RPMI8226 (cell line): ENCODE measurements around the gene MIF.
"Not testable (repeated sequence)": the region's sequence is repeated elsewhere in the genome, so short reads cannot be mapped to it uniquely, and the experiment has no call there.

Source experiments
- DNase-seq: peaks from one replicate; pipeline ENCODE4 v3.0.0-alpha.2; 2015

Gene MIF

DNA sequence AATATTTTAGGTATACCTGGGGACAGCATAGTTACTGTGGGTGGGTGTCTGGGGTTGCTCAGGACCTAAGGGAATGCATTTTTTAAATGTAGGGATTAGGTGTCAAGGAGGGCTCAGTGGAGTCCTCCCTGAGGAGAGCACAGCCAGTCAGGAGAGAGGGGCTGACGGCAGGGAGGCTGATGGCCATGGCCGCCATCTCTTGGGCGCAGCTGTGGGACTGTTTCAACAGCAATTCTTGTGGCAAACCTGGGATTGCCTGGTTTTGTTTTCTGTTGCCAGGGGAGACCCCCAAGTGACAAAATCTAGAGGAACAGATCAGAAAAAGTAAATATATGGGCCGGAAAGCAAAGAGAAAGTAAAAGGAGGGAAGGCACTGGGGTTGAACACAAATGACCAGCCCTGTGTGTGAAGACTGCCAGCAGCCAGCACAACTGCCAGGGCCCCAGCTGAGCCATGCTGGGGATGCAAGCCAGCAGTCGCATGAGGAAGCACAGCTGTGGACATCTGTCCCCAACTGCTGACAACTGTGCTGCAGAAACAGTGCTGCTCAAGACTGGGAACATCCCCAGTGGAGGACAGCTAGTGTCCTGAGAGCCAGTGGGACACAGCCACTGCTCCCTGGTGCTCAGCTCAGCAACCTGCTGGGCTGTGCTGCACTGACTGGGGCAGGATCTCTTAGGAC, 10.5 kb downstream of the MIF start:
- DNase-seq, result no peak

DNA sequence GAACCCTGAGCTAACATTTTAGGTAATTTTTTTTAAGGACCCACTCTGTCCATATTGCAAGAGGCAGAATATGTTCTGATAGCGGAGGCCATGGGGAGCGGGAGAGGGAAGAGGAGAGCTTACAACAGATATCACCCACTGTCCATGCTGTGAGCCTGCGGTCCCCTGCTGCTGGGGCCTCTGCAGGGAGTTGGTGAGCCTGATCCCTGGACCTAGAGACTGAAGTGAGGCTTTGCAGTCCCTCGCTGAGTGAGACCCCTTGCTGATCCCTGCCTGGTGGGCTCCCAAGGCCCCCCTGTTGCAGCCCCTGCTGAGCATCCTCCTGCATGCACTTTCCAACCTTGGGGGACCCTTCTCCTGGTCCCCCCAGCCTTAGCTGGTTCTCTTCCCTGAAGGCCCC, 12.5 kb downstream of the MIF start:
- DNase-seq, result no peak

DNA sequence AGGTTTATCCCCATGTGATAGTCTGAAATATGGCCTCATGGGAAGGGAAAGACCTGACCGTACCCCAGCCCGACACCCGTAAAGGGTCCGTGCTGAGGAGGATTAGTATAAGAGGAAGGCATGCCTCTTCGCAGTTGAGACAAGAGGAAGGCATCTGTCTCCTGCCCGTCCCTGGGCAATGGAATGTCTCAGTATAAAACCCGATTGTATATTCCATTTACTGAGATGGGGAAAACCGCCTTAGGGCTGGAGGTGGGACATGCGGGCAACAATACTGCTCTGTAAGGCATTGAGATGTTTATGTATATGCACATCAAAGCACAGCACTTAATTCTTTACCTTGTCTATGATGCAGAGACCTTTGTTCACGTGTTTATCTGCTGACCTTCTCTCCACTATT, 13.2 kb downstream of the MIF start:
- DNase-seq, result not testable (repeated sequence)

DNA sequence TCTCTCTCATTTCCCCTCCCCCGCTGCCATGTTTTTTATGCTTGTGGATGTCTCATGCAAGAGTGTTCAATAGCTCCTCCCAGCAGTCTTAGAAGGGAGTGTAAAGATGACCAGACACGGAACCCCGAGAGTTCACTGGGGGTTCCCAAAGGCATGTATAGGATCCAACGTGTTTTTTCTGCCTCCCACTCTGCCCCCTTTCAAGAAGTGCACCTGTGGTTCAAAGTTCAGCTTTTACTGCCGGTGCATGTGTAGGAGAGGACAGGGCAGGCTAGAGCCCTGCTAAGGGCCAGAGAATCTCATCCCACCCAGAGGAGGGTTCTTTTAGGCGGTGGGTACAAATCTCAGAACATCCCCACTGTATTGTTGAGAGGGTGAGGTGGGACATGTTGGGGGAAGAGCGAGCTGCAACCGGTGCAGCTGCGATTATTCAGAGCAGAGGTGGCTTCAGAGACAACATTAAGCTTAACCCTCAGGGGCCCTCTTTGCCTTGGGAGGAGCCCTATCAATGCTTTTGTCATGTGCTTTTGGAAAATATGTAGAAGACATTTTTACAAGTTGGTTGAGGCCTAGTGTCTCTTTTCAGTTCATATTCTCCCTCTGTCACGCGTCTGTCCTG, 14.5 kb downstream of the MIF start:
- DNase-seq, result no peak

DNA sequence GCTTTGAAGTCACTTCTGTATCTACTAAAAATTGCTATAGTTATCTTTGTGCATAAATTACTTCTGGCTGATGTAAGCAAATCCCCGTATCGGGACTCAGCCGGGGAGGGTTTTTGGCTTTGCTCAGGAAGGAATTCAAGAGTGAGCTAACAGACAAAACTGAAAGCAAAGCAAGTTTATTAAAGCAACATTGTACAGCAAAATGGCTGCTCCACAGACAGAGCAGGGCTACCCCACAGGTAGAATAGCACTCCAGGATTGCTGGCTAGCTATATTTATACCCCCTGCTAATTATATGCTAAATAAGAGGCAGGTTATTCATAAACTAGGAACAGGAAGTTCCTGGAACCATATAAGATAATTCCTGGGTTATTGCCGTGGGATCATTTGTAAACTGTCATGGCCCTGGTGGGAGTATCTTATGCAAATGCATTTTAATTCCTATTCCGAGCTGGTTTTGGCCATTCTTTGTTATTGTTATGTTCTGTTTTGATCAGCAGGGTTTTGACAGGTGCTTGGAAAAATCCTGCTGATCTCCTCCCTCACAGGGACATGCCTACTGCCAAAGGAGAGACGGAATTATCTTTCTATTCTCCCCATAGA, 15.2 kb downstream of the MIF start:
- no peak for DNase-seq

DNA sequence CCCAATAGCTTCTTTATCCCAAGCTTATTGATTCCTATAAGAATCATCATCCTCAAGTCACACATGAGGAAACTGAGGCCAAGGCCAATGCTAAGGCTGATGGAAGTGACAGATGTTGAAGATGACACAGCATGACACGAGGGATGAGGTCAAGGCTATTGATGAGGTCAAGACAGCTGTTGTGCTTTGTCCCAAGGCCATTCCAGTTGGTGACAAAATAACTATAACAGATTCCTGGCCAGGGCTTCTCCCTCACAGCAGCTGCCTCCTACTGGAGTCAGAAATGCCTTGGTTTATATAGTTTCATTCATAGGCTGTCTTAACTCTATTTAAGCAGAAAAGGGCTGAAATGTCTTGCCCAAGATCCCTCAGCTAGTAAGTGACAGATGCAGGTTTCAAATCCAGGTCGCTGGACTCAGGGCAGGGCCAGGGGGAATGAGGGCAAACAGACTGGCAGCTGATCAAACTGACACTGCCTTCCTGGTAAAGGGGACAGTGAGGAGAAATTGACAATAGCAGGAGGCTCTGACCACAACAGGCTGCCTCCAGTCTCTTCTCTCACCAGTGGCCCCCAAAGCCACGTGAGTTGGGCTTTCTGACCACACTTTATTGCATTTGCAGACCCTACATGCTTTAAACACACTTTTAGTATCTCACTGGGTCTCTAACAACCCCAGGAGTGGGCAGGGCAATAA, 16.5 kb downstream of the MIF start:
- no peak for DNase-seq

DNA sequence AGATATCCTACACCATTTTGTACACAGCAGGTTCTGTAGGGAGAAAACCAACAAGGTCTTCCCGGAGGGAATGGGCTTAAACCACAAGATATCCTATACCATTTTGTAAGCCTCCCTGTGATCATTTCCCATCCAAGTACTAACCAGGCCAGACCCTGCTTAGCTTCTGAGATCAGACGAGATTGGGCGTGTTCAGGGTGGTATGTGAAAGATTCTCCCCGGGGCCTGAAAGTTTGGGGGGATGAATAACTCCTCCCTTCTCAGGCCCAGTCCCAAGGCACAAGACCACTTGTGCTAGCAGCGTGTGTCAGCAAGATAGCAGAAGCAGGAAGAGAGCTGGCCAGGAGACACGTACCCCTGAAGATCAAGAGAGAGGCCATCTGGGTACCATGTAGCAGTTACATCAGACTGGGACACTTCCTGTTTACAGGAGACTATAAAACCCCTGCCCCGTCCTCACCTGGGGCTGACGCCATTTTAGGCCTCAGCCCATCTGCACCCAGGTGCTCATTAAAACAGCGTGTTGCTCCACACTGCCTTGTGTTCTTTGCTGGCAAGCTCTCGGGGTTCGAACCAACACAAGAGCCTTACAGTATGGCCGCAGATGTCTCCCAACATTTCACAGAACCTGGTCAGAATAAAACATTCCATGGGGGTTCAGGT, 17.3 kb downstream of the MIF start:
- no peak for DNase-seq

DNA sequence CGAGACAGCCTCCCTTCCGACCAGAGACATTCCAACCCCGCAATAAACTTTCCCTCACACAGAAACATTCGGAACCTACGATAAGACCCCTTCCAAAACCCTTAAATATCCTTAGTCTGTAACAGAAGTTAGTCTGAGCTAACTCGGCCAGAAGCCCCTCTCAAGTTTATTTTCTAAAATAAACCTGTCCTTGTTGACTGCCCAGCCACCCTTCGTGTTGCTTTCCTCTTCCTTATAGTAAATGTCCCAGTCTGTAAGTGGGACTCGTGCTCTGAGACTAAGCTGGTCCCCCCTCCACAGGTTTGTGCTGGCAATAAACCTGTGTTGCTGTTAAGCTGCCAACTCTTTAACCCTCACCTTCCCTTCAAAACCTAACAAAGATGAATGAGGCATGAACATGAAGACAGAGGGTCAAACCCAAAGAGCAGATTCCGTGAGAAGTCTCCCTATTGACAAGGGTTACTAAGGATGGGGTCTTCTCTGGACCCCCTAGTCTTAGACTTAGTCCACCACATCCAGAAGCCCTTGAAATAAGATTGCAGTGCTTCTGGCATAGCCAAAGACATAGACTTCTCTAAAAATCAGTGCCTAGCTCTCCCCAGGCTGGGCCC, 18.2 kb downstream of the MIF start:
- DNase-seq, result no peak

DNA sequence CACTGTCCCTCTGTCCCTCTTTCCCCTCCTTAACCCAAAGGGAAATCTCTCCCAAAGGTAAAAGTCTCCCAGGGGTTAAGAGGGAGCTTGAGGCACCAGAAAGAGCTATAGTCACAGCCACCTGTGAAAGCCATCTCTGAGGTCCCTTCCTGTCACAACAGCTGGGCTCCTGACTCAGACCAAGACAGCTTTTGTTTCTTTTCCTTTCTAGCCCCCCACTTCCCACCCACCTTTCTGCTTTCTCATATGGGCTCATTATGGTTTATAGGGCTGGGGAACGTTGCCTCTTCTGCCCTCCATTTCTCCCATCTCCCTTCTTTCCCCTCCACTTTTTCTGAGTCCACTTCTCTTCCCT, 19.1 kb downstream of the MIF start:
- no peak for DNase-seq

DNA sequence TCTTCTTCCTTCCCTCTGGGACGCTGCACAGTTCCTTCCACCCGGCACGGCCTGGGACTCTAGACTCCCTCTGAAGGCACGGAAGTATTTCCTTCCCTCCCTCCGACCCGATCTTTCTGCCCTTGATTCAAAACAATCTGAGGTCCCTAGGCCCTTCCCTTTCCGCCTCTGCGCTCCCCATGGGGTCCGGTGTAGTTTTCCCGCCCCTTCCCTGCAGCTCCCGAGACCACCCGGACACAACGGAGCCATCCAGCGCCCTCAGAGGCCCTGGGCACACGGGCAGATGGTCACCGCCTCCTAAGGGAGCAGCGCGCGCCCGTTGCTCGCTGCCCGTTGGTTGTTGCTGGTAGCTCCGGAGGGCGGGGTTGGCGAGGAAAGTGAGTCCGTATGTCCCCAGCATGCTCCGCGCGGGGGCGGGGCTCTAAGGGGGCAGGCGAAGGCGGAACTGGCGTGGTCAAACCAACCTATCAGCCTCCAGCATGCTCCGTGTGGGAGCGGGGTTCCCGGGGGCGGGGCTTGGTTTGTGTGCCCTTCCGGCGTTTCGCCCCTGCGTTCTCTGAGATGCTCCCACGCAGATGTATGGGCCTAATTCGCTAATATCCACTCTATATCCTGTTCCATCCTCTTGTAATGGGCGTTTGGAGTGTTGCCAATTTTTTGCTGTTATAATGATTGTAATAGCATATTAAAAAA, 19.6 kb downstream of the MIF start:
- peak; percentile 99 for DNase-seq

DNA sequence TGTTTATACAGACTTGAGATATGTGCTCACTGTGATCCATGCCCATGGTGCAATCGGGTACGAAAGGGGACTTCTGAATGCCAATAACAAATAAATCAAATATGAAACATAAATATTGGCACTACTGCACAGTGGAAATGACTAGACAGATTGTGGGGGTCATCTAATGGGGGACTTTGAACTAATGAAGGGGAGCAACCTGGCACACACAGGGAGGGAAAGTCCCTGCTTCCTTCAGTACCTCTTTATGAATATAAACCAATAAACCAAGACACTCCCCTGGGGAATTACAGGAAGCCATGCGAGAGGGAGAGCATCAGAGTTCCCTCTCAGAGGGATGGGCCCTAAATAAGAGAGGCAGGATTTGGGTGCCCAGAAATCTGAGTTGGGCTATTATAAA, 21.1 kb downstream of the MIF start:
- no peak for DNase-seq

DNA sequence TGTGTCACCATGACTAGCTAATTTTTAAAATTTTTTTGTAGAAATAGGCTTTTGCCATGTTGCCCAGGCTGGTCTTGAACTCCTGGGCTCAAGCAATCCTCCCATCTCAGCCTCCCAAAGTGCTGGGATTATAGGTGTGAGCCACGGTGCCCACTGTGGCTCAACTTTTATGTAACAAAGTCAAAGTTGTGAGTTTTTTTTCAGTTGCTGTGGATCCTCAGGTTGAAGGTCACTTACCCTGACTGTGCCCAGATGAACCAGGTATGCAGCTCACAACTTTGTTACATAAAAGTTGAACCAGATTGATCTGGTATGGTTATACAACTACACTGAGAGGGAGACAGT, 26.1 kb downstream of the MIF start:
- DNase-seq, result not testable (repeated sequence)

DNA sequence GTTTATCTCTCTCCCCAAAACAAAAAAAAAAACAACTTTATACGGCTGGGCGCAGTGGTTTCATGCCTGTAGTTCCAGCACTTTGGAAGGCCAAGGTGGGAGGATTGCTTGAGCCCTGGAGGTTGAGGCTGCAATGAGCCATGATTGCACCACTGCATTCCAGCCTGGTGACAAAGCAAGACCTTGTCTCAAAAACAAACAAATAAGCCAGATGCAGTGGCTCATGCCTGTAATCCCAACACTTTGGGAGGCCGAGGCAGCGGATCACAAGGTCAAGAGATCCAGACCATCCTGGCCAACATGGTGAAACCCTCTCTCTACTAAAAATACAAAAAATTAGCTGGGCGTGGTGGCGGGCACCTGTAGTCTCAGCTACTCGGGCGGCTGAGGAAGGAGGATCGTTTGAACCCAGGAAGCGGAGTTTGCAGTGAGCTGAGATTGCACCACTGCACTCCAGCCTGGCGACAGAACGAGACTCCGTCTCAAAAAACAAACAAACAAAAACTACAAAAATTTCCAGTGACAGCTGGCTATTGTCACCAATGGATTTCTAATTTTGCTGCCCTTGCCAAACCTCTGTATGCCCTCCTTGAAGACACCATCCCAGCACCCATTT, 27.5 kb downstream of the MIF start:
- DNase-seq, result not testable (repeated sequence)

DNA sequence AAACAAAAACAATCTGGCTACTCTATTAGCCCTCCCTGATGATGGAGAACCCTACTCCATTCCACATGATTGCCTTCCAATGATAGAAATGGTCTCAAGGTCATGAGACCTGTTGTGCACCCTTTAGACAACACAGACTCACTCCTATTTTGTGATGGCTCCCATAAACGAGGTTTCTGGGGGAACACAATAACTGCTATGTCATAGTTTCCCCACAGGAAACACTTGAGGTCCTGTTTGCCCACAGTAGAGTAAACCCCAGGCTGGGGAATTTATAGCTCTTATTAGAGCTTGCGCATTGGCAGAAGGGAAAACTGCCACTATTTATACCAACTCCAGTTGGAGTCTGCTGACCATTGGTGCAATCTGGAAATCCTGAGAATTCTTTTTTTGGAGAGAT, 28.7 kb downstream of the MIF start:
- DNase-seq, result no peak

DNA sequence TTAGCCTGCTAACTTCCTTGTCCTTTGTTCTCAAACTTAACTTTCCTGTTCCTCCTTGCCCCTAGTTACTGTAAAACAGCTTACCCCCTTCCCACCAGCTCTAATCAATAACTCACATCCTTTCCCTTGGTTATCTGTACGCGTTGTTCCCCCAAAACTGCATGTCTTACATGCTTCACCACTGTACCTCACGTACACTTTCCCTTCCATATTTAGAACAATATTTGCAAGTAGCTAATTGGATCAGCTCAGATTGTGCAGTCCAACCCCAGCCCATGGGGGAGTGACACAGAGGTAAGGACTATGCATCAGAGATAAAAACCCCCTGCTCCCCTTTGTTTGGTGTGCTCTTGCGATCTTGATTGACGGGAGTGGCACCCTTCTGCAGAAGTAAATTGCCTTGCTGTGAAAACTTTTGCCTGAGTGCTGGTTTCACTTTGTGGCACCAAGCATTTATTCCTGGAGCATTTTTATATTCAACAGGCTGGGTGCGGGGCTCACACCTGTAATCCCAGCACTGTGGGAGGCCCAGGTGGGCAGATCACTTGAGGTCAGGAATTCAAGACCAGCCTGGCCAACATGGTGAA, 30.9 kb downstream of the MIF start:
- no peak for DNase-seq

DNA sequence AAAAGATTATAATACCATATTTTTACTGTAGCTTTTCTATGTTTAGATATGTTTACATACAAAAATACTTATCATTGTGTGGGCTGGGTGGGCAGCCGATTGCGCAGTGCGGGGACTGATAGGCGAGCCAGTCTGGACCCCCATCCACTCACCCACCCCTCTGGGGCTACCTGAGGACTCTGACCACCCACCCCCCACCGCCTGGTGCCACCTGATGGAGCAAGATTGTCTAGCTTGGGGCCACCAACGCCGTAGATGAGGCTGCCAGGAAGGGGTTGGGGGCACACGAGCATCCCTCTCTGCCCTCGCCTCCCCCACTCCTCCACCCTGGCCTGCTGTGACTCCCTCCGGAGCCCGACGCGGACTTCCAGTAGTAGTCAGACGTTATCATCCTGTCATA, 32.4 kb downstream of the MIF start:
- DNase-seq, result no peak

DNA sequence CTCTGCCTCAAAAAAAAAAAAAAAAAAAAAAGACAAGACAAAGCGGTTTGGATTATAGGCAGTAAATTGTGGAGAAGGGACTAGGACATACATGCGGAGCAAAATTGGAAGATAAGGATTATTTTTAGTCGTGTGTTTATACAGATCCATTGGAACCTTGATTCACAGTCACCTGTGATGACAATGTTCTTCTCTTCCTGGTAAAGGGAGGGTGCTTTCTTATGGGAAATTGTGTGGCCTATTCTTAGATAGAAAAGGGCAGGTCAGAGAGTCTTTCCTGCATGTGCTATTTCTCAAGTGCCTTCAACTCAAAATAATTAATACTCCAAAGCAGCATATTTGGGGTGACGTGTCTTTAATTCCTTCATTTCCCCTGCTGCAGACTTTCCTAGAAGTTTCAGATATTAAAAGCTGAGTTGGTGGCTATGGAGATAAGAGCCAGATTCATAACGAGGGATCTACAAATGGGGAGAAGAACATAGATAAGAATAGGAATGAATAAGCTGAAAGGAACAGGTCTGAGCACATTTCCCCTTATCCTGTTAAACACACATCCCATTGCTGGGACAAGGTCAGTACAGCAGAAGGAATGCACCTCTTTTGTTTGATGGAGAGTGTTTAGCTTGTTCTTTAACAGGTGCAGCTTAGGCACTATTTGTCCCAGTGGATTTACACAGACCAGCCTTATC, 44.3 kb downstream of the MIF start:
- DNase-seq, result no peak

DNA sequence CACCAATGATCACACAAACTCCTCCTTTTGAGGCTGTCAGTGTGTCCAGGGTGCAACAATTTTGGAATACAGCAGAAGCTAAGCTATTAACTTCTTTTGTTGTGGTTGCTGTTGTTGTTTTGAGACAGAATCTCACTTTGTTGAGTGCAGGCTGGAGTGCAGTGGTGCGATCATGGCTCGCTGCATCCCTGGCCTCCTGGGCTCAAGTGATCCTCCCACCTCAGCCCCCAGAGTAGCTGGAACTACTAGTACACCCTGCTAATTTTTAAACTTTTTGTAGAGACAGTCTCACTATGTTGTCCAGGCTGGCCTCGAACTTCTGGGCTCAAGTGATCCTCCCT, 44.8 kb downstream of the MIF start:
- no peak for DNase-seq

DNA sequence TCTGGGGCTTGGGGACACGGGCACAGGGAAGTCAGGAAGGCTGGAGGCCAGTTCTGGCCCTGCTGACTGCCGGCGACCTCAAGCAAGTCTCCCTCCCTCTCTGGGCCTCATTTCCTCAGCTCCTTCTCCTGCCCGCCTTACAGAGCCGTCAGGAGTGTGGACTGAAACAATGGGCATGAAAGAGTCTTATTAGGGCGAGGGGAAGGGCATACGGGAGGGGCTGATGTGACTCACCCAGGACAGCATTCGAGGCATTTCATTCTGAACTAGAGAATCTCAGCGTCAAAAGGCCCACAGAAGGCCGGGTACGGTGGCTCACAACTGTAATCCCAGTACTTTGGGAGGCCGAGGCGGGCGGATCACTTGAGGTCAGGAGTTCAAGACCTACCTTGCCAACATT, 46.0 kb downstream of the MIF start:
- DNase-seq, result not testable (repeated sequence)
